GM12874 (cell line): Measurements from ENCODE around the gene SH3BP4.

Experiments used
- CTCF ChIP-seq: IDR thresholded peaks from 2 replicates; pipeline ENCODE4 v1.5.1; 2011; ENCODE audit warnings: low read depth, mild to moderate bottlenecking, control low read depth, low read length, moderate library complexity; ENCODE audit not compliant: insufficient read depth

Gene SH3BP4

GRCh38 chr2:234968631-234969305 is 17.0 kb downstream of the SH3BP4 start:
- no peak for TF ChIP-seq CTCF

GRCh38 chr2:234969306-234970098 is 17.7 kb downstream of the SH3BP4 start:
- TF ChIP-seq CTCF = no peak

- TF ChIP-seq CTCF = no peak
These were observed 18.3 kb downstream of the SH3BP4 start for GRCh38 chr2:234970099-234970440.

GRCh38 chr2:234970477-234970882 is 18.7 kb downstream of the SH3BP4 start:
- TF ChIP-seq CTCF = no peak

- TF ChIP-seq CTCF = no peak
These were observed 19.7 kb downstream of the SH3BP4 start for GRCh38 chr2:234971496-234971895.

GRCh38 chr2:234973008-234973407 is 21.2 kb downstream of the SH3BP4 start:
- no peak for TF ChIP-seq CTCF

- TF ChIP-seq CTCF = no peak
These were observed 22.9 kb downstream of the SH3BP4 start for GRCh38 chr2:234974501-234975385.
